Stomach smooth muscle (tissue), 2 donors: ENCODE measurements around the gene KIF21B.
A peak's percentile ranks its signal among the peaks of the same experiment; 100 is the strongest.

Experiments used
- H3K27ac ChIP-seq: one replicate; pipeline ENCODE4 v1.7.0; 2013; ENCODE audit warnings: mild to moderate bottlenecking, low read length, inconsistent platforms
- H3K27me3 ChIP-seq, 2 donors: one replicate each; pipeline ENCODE4 v1.7.0; 2013; ENCODE audit warnings: low read length in 2 of 2; ENCODE audit not compliant: insufficient read depth in 2 of 2, control insufficient read depth in 1 of 2
- H3K36me3 ChIP-seq, 2 donors: one replicate each; pipeline ENCODE4 v1.7.0; 2013; ENCODE audit warnings: low read length in 2 of 2; ENCODE audit not compliant: control insufficient read depth in 2 of 2, insufficient read depth in 2 of 2
- H3K4me1 ChIP-seq: one replicate; pipeline ENCODE4 v1.7.0; 2013; ENCODE audit warnings: low read length; ENCODE audit not compliant: control insufficient read depth, insufficient read depth
- H3K4me3 ChIP-seq, 2 donors: one replicate each; pipeline ENCODE4 v1.7.0; 2013; ENCODE audit warnings: low read length in 2 of 2
- H3K9ac ChIP-seq, 2 donors: one replicate each; pipeline ENCODE4 v1.7.0; 2013; ENCODE audit warnings: low read length in 2 of 2, mild to moderate bottlenecking in 1 of 2
- H3K9me3 ChIP-seq, 2 donors: one replicate each; pipeline ENCODE4 v1.7.0; 2013; ENCODE audit warnings: low read length in 2 of 2; ENCODE audit not compliant: control insufficient read depth in 2 of 2
- donor health status: healthy.
- donor health status: Pancreatic carcinoma.

KIF21B gene

GRCh38 chr1:201061886-201062285, 38.4 kb upstream of the KIF21B start:
- Histone ChIP-seq H3K9me3 (no peaks in the 10 kb centered on the region), H3K9ac (no peak overlapping the region), H3K4me3 (no peak overlapping the region), H3K27me3 (no peaks in the 10 kb centered on the region), H3K36me3 (no peaks in the 10 kb centered on the region), H3K4me1 (peaks cover 33% of the 10 kb centered on the region), H3K27ac (no peak overlapping the region)

GRCh38 chr1:201061049-201061448, 37.5 kb upstream of the KIF21B start:
- H3K9me3 ChIP-seq: no peaks in the 10 kb centered on the region
- no peak overlapping the region for H3K27ac ChIP-seq
- no peaks in the 10 kb centered on the region for H3K27me3 ChIP-seq
- no peaks in the 10 kb centered on the region for H3K36me3 ChIP-seq
- no peak overlapping the region for H3K9ac ChIP-seq
- H3K4me3 ChIP-seq: no peak overlapping the region
- peaks cover 41% of the 10 kb centered on the region for H3K4me1 ChIP-seq

- Histone ChIP-seq H3K9me3 (no peaks in the 10 kb centered on the region), H3K27me3 (no peaks in the 10 kb centered on the region), H3K27ac (no peak overlapping the region), H3K4me1 (peaks cover 44% of the 10 kb centered on the region), H3K4me3 (peak overlapping the region in 1 of 2 donors; percentile 22), H3K36me3 (no peaks in the 10 kb centered on the region), H3K9ac (no peak overlapping the region)
These were observed 37.1 kb upstream of the KIF21B start for GRCh38 chr1:201060586-201060985.

GRCh38 chr1:201059871-201060555, 36.5 kb upstream of the KIF21B start:
- H3K9me3 ChIP-seq: no peaks in the 10 kb centered on the region
- no peak overlapping the region for H3K27ac ChIP-seq
- H3K4me3 ChIP-seq: peak overlapping the region in 1 of 2 donors; percentile 22
- no peaks in the 10 kb centered on the region for H3K27me3 ChIP-seq
- peaks cover 50% of the 10 kb centered on the region for H3K4me1 ChIP-seq
- no peaks in the 10 kb centered on the region for H3K36me3 ChIP-seq
- H3K9ac ChIP-seq: no peak overlapping the region

GRCh38 chr1:201059401-201059800, 35.9 kb upstream of the KIF21B start:
- Histone ChIP-seq H3K36me3 (no peaks in the 10 kb centered on the region), H3K4me1 (peaks cover 55% of the 10 kb centered on the region), H3K9ac (no peak overlapping the region), H3K27me3 (no peaks in the 10 kb centered on the region), H3K27ac (no peak overlapping the region), H3K4me3 (no peak overlapping the region), H3K9me3 (no peaks in the 10 kb centered on the region)

GRCh38 chr1:201054091-201054543, 30.6 kb upstream of the KIF21B start:
- Histone ChIP-seq H3K4me3 (no peak overlapping the region), H3K27ac (no peak overlapping the region), H3K9me3 (no peaks in the 10 kb centered on the region), H3K4me1 (peaks cover 65% of the 10 kb centered on the region), H3K27me3 (no peaks in the 10 kb centered on the region), H3K36me3 (no peaks in the 10 kb centered on the region), H3K9ac (no peak overlapping the region)

- no peaks in the 10 kb centered on the region for H3K9me3 ChIP-seq
- peaks cover 64% of the 10 kb centered on the region for H3K4me1 ChIP-seq
- H3K4me3 ChIP-seq: no peak overlapping the region
- H3K27me3 ChIP-seq: no peaks in the 10 kb centered on the region
- H3K36me3 ChIP-seq: no peaks in the 10 kb centered on the region
- H3K9ac ChIP-seq: no peak overlapping the region
- H3K27ac ChIP-seq: no peak overlapping the region
These were observed 29.8 kb upstream of the KIF21B start for GRCh38 chr1:201053155-201053860.

GRCh38 chr1:201051399-201051798, 27.9 kb upstream of the KIF21B start:
- Histone ChIP-seq H3K4me3 (no peak overlapping the region), H3K9ac (no peak overlapping the region), H3K4me1 (peaks cover 49% of the 10 kb centered on the region), H3K36me3 (no peaks in the 10 kb centered on the region), H3K27ac (no peak overlapping the region), H3K27me3 (no peaks in the 10 kb centered on the region), H3K9me3 (no peaks in the 10 kb centered on the region)

GRCh38 chr1:201050515-201051277, 27.2 kb upstream of the KIF21B start:
- Histone ChIP-seq H3K27me3 (no peaks in the 10 kb centered on the region), H3K36me3 (no peaks in the 10 kb centered on the region), H3K9ac (no peak overlapping the region), H3K27ac (no peak overlapping the region), H3K4me1 (peaks cover 43% of the 10 kb centered on the region), H3K9me3 (no peaks in the 10 kb centered on the region), H3K4me3 (no peak overlapping the region)

GRCh38 chr1:201049248-201049831, 25.8 kb upstream of the KIF21B start:
- Histone ChIP-seq H3K9me3 (no peaks in the 10 kb centered on the region), H3K27ac (no peak overlapping the region), H3K27me3 (no peaks in the 10 kb centered on the region), H3K9ac (no peak overlapping the region), H3K36me3 (no peaks in the 10 kb centered on the region), H3K4me3 (no peak overlapping the region), H3K4me1 (peaks cover 31% of the 10 kb centered on the region)
